Osteocyte (in vitro differentiated cells): ENCODE measurements around the gene ITSN2. TPM values are rescaled to one million over a fixed set of nuclear protein-coding genes. Genes with fewer than 3 reads are reported as not detected.

ENCODE experiments used
- DNase-seq: peaks from one replicate; pipeline ENCODE4 v3.0.0; 2021; ENCODE audit warnings: mixed read lengths; ENCODE audit not compliant: unreplicated experiment; ENCODE audit errors: extremely low spot score
- H3K27ac Mint-ChIP-seq: one replicate; pipeline ENCODE4 v1.8.0; 2021; ENCODE audit warnings: mild to moderate bottlenecking, mixed read lengths; ENCODE audit not compliant: unreplicated experiment
- H3K27me3 Mint-ChIP-seq: one replicate; pipeline ENCODE4 v1.8.0; 2021; ENCODE audit warnings: mixed read lengths; ENCODE audit not compliant: unreplicated experiment
- H3K36me3 Mint-ChIP-seq: one replicate; pipeline ENCODE4 v1.8.0; 2021; ENCODE audit warnings: mixed read lengths; ENCODE audit not compliant: unreplicated experiment
- H3K4me1 Mint-ChIP-seq: one replicate; pipeline ENCODE4 v1.8.0; 2021; ENCODE audit warnings: mixed read lengths; ENCODE audit not compliant: unreplicated experiment
- H3K4me3 Mint-ChIP-seq: one replicate; pipeline ENCODE4 v1.8.0; 2021; ENCODE audit warnings: mild to moderate bottlenecking, moderate library complexity, mixed read lengths; ENCODE audit not compliant: unreplicated experiment
- H3K9me3 Mint-ChIP-seq: one replicate; pipeline ENCODE4 v1.8.0; 2021; ENCODE audit warnings: mixed read lengths; ENCODE audit not compliant: unreplicated experiment
- total RNA-seq: library from RNA; stranded (reverse); gene quantifications from 2 replicates; pipeline ENCODE4 v1.2.1, GENCODE V29; 2021
- TF ChIP-seq, protein P1 (sequence below): fragments of 200-600 bp; sonication (generic); IDR thresholded peaks from 2 replicates; pipeline ENCODE4 v1.5.0; 2021; ENCODE audit warnings: antibody characterized with exemption, mild to moderate bottlenecking, moderate library complexity

ITSN2 gene
- total RNA-seq, 1 donor from 2014 or later = 32.1 TPM

DNA sequence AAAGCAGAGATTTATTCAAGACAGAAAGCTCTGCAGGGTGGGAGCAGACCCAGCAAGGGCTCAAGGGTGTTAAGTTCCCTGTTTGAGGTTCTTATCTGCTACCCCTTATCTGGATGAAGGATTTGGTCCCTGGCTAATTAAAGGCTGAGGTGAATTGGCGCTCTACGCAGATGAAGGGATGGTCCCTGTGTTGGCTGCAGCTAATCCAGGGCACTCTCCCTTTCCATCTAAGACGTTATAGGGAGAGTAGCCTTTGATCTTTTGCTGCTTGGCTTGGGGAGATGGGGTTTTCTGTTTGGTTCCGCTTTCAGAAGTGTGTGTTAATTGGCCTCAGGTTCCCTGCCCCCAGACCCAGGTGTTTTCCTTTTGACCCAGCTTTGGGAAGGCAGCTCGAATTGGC is 168.5 kb downstream of the ITSN2 start:
- Mint-ChIP-seq H3K4me3 (no peak overlapping the region), H3K9me3 (peaks cover 16% of the 10 kb centered on the region), H3K4me1 (no peaks in the 10 kb centered on the region), H3K36me3 (peaks cover 7% of the 10 kb centered on the region), H3K27me3 (peaks cover 4% of the 10 kb centered on the region), H3K27ac (no peak overlapping the region)
- TF ChIP-seq, protein P1, sequence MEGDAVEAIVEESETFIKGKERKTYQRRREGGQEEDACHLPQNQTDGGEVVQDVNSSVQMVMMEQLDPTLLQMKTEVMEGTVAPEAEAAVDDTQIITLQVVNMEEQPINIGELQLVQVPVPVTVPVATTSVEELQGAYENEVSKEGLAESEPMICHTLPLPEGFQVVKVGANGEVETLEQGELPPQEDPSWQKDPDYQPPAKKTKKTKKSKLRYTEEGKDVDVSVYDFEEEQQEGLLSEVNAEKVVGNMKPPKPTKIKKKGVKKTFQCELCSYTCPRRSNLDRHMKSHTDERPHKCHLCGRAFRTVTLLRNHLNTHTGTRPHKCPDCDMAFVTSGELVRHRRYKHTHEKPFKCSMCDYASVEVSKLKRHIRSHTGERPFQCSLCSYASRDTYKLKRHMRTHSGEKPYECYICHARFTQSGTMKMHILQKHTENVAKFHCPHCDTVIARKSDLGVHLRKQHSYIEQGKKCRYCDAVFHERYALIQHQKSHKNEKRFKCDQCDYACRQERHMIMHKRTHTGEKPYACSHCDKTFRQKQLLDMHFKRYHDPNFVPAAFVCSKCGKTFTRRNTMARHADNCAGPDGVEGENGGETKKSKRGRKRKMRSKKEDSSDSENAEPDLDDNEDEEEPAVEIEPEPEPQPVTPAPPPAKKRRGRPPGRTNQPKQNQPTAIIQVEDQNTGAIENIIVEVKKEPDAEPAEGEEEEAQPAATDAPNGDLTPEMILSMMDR = no peak
- DNase-seq = no peak

DNA sequence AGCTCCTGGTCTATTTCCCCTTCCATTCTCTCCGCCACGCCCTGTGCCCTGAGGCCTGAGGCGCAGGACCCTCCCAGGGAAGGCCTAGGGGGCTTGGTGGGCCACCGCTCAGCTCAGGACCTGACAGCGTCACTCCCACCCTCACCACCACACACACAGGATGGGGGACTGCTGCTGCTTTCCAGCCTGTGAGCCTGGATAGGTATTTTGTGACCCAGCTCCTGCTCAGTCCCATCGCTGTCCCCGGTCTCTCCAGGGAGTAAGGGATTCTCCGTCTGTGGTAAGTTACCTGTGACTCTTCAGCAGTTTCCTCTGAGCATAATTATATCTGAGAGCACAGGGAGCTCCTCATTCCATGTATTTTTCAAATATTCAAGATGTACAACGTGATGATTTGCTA is 169.2 kb downstream of the ITSN2 start:
- peaks cover 4% of the 10 kb centered on the region for H3K27me3 Mint-ChIP-seq
- no peak overlapping the region for H3K4me3 Mint-ChIP-seq
- peaks cover 10% of the 10 kb centered on the region for H3K9me3 Mint-ChIP-seq
- peaks cover 7% of the 10 kb centered on the region for H3K36me3 Mint-ChIP-seq
- TF ChIP-seq, protein P1 = no peak
- no peak for DNase-seq
- no peak overlapping the region for H3K27ac Mint-ChIP-seq
- no peaks in the 10 kb centered on the region for H3K4me1 Mint-ChIP-seq

DNA sequence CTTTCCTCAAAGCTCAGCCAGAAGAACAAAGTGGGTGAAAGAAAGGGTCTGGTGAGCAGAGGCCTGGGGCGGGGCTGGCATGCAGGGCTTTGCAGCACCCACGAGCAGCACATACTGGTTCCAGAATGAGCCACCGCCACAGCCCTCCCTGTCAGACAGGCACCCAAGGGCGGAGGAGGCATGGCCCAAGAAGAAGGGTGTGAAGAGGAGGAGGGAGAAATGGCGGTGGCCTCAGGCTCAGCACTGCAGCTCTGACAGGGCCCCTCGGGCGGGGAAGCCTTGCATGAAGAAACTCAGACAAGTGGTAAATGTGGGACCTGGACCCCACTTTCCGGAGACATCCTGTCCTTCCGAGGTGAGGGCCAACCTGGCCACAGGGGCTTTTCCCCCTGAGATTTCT is 169.8 kb downstream of the ITSN2 start:
- no peak overlapping the region for H3K27ac Mint-ChIP-seq
- no peak overlapping the region for H3K4me3 Mint-ChIP-seq
- TF ChIP-seq, protein P1 = no peak
- DNase-seq = no peak
- peaks cover 4% of the 10 kb centered on the region for H3K27me3 Mint-ChIP-seq
- H3K9me3 Mint-ChIP-seq = peaks cover 10% of the 10 kb centered on the region
- H3K36me3 Mint-ChIP-seq = peaks cover 7% of the 10 kb centered on the region
- H3K4me1 Mint-ChIP-seq = no peaks in the 10 kb centered on the region

DNA sequence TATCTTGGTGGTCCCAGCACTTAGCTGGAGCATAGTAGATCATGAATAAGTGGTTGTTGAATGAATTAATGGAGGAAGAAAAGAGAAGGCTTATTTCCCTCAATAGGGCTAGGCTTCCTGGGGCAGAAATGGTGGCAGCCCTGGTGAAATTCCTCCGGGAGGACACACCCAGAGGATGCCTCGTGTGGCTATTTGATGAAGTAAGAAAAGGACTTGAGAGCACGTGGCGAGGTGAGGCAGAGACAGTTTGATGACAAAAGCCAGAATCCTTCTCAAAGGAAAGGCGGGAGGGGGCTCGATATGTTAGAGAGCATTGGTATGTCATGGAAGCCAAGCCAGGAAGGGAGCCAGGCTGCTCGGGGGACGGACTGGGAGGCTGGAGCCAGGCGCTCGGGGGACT is 170.8 kb downstream of the ITSN2 start:
- Mint-ChIP-seq H3K27me3 (peaks cover 4% of the 10 kb centered on the region), H3K4me3 (no peak overlapping the region), H3K9me3 (peaks cover 10% of the 10 kb centered on the region), H3K36me3 (peaks cover 7% of the 10 kb centered on the region), H3K4me1 (no peaks in the 10 kb centered on the region), H3K27ac (no peak overlapping the region)
- TF ChIP-seq, protein P1 = no peak
- DNase-seq = no peak

DNA sequence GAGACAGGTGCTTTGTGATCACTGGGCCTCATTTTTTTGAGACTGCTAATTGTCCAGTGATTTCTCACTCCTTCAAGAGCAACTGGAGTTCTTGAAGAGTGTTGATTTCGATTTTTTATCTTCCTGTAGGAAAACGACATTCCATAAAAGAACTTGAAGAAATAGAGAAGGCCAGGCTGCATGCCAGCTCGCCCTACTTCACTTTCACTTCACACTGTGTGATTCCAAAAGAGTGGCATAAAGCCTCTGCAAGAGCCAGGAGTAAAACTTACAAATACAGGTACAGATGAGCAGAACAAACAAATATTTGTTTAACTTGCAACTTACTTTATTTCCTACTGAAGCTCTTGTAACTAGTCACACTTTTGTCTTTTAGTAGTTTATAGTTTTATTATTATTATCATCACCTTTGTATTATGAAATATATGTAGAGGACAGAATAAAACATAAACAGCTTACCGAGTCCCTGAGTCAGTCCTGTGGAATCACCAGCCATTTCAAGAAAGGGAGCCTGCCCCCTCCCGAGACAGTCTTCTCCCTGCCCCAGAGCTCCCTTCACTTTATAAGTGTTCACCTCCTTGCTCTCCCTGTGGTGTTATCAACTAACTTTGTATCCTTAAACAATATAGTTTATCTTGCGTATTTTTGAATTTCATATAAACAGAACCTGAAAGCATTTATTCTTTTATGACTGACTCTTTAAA is 176.8 kb downstream of the ITSN2 start:
- no peaks in the 10 kb centered on the region for H3K27me3 Mint-ChIP-seq
- peaks cover 6% of the 10 kb centered on the region for H3K36me3 Mint-ChIP-seq

More for the DNA sequence above, 176.8 kb downstream of the ITSN2 start:
- H3K4me3 Mint-ChIP-seq = no peak overlapping the region
- no peak for DNase-seq
- H3K27ac Mint-ChIP-seq = no peak overlapping the region
- TF ChIP-seq, protein P1 = no peak
- H3K4me1 Mint-ChIP-seq = no peaks in the 10 kb centered on the region
- H3K9me3 Mint-ChIP-seq = peaks cover 10% of the 10 kb centered on the region
